Stimulated activated CD4-positive, alpha-beta T cell treated with anti-CD3 and anti-CD28 coated beads, Interleukin-1b, Interleukin-23, amount 100 ng/mL, for 4 hours (primary cell): ENCODE measurements around the gene IPO11.
"Not testable (repeated sequence)": the region's sequence is repeated elsewhere in the genome, so short reads cannot be mapped to it uniquely, and the experiment has no call there.

Source experiments
- DNase-seq, 2 donors: peaks; one replicate each; pipeline ENCODE4 v3.0.0-alpha.2; 2020; ENCODE audit warnings: low read depth in 2 of 2

Gene IPO11

DNA sequence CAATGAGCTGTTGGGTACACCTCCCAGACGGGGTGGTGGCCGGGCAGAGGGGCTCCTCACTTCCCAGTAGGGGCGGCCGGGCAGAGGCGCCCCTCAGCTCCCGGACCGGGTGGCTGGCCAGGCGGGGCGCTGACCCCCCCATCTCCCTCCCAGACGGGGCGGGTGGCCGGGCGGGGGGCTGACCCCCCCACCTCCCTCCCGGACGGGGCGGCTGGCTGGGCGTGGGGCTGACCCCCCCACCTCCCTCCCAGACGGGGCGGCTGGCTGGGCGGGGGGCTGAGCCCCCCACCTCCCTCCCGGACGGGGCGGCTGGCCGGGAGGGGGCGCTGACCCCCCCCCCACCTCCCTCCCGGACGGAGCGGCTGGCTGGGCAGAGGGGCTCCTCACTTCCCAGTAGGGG, 100.5 kb downstream of the IPO11 start:
- DNase-seq = not testable (repeated sequence)

DNA sequence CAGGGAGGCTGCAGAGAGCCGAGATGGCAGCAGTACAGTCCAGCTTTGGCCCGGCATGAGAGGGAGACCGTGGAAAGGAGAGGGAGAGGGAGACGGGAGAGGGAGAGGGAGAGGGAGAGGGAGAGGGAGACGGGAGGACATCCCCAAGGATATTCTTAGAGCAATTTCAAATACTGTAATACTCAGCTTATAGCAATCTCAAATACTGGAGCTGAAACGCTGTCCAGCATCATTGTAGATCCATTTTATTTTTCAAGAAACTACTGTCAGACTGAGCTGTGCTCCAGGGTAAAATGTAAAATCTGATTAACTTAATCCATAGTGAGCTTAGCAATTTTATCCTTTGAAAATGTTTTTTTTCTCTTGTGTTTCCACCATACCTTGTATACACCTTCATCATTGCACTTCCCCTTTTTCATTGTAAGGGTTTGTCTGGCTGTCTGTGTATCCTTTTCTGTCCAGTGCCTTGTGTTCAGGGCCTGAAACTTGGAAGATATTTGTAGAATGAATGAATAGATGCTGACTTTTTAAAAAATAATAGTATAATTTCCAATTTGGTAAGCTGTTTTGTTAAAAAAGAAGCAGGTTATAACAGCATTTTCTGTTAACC, 102.1 kb downstream of the IPO11 start:
- DNase-seq = no peak

DNA sequence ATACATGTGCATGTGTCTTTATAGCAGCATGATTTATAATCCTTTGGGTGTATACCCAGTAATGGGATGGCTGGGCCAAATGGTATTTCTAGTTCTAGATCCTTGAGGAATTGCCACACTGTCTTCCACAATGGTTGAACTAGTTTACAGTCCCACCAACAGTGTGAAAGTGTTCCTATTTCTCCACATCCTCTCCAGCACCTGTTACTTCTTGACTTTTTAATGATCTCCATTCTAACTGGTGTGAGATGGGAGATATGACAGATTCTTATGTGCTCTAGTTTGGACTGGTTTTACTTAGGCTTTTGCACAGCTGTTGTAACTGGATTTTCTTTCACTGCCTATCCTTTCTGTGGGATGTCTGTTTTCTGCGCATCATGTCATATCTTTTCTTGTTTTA, 108.2 kb downstream of the IPO11 start:
- DNase-seq = not testable (repeated sequence)

GRCh38 chr5:62521319-62521718, 108.8 kb downstream of the IPO11 start:
- DNase-seq = no peak

GRCh38 chr5:62522811-62523210, 110.2 kb downstream of the IPO11 start:
- no peak for DNase-seq

DNA sequence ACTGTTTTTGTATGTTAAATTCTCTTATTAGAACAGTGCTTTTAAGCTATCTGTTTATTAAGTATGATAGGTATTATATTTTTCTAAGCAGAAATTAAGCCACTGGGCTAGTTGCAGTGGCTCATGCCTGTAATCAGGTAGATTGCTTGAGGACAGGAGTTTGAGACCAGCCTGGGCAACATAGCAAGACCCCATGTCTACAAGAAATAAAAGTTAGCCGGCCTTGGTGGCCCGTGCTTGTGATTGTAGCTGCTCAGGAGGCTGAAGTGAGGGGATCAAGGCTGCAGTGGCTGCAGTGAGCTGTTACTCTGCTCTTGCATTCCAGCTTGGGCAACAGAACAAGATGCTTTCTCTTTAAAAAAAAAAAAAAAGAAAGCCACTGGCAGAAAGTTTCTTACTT, 121.0 kb downstream of the IPO11 start:
- no peak for DNase-seq

- no peak for DNase-seq
Observed at GRCh38 chr5:62534461-62535236, 122.1 kb downstream of the IPO11 start.

DNA sequence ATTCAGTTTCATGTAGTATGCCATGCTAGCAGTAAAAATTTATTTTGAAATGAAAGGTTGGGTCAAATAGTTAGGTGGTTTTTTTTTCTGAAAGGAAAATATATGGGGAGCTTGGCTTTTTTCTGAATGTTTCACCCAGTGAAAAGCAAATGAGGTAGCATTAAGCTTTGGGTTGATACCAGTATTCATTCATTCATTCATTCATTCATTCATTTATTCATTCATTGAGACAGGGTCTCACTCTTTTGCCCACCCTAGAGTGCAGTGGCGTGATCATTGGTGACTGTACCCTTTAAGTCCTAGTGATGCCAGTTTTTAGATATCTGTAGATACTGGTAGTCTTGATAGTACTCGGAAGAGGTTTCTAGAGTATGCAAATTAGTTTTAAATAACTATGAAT, 123.7 kb downstream of the IPO11 start:
- no peak for DNase-seq

- DNase-seq = no peak
Observed at GRCh38 chr5:62536783-62537182, 124.2 kb downstream of the IPO11 start.

- DNase-seq = no peak
Observed at GRCh38 chr5:62538017-62538942, 125.7 kb downstream of the IPO11 start.

- no peak for DNase-seq
Observed at GRCh38 chr5:62542720-62543119, 130.2 kb downstream of the IPO11 start.

DNA sequence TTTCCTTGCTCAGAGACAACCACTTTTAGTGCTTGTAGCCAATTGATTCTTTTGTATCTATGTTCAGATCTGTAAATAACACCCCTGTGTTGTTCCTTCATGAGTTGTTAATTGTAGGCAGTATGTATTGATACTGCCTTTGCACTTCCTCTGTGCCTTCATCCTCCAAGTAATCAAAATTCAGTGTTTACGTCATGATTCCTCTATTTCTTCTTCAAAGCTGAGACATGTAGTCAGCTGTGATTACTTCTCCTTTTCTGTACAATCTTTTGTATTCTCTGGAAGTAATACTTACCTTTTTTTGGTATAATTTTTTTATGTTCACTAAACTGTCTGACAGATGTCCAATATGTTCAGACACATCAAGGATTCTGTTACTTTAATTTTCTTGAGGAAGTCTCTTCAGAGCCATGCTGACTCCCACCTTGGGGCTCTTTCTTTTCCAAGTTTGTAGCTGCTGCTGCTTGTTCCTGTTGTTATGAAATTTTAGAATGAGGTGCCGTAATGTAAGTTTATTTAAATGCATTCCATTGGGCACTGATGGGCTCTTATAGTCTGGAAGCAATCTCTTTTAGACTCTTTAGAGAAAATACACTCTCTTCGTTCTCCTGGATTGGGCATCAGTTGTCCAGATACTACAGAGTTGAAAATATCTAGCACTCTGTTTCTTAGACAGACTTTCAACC, 135.5 kb downstream of the IPO11 start:
- no peak for DNase-seq

- DNase-seq = no peak
Observed at GRCh38 chr5:62550103-62550502, 137.5 kb downstream of the IPO11 start.

- DNase-seq = no peak
Observed at GRCh38 chr5:62555930-62556329, 143.4 kb downstream of the IPO11 start.

- DNase-seq = no peak
Observed at GRCh38 chr5:62558941-62559340, 146.4 kb downstream of the IPO11 start.

- DNase-seq = no peak
Observed at GRCh38 chr5:62560786-62561185, 148.2 kb downstream of the IPO11 start.

- DNase-seq = no peak
Observed at GRCh38 chr5:62561896-62562295, 149.3 kb downstream of the IPO11 start.

DNA sequence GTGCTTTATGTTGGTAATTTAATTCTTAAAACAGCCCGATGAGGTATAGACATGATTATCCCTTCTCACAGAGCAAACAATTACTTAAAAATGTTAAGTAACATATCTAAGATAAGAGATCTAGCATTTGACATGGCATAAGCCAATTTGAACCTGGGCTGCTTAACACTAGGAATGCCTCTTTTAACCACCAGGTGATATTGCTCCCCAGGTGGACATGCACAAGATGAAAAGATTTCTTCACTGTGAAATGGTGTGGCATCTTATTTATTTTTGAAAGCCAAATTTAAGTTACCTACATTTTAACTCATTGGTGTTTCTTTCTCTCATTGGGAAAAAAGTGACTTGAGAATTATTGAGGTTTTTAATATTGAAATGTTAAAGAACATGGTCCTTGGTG, 150.3 kb downstream of the IPO11 start:
- no peak for DNase-seq

DNA sequence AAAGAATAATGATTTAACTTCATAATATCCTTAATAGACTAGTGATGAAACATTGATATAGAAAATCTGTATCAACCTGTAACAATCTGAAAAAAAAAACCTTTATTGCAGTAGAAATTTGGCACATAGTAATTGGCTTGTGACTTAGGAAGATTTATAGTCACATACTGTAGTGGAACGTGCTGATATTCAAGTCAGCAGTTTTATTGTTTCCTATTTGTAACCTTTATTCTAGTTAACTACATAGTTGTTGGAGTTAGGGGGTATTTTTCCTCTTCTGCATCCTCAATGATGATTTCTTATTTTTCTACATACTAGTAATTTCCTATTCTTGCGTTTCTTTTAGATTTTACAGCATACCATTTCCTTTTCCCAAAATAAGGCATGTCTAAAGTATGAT, 151.5 kb downstream of the IPO11 start:
- no peak for DNase-seq

GRCh38 chr5:62565740-62566139, 153.2 kb downstream of the IPO11 start:
- DNase-seq = not testable (repeated sequence)

DNA sequence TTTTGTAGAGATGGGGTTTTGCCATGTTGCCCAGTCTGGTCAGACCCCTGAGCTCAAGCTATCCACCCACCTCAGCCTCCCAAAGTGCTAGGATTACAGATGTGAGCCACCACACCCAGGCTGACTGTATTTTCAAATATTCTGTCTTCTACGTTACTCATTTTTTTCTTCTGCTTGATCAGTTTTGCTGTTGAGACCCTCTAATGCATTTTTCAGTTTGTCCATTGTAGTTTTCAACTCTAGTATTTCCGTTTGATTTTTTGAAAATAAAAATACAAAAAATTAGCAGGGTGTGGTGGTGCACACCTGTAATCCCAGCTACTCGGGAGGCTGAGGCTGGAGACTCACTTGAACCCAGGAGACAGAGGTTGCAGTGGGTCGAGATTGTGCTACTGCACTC, 155.6 kb downstream of the IPO11 start:
- no peak for DNase-seq
